Ascending aorta (tissue), 2 donors: ENCODE results near the gene SLC24A3. TPM values are rescaled to one million over a fixed set of nuclear protein-coding genes. Genes with fewer than 3 reads are reported as not detected.

Source experiments
- DNase-seq, 2 donors: peaks; one replicate each; pipeline ENCODE4 v3.0.0-alpha.2; 2019; ENCODE audit warnings: low spot score in 2 of 2
- H3K27ac ChIP-seq, 2 donors: fragments of 200-600 bp; sonication (generic); one replicate each; pipeline ENCODE4 v1.5.1; 2016 to 2017; ENCODE audit warnings: mild to moderate bottlenecking in 1 of 2
- H3K27me3 ChIP-seq: fragments of 200-600 bp; sonication (generic); one replicate; pipeline ENCODE4 v1.5.1; 2017
- H3K36me3 ChIP-seq, 2 donors: fragments of 200-600 bp; sonication (generic); one replicate each; pipeline ENCODE4 v1.5.1; 2016
- H3K4me1 ChIP-seq, 2 donors: fragments of 200-600 bp; sonication (generic); one replicate each; pipeline ENCODE4 v1.5.1; 2016 to 2017; ENCODE audit warnings: mild to moderate bottlenecking in 1 of 2
- H3K4me3 ChIP-seq, 2 donors: fragments of 200-600 bp; sonication (generic); one replicate each; pipeline ENCODE4 v1.5.1; 2016 to 2017; ENCODE audit warnings: mild to moderate bottlenecking in 1 of 2
- H3K9me3 ChIP-seq, 2 donors: fragments of 200-600 bp; sonication (generic); one replicate each; pipeline ENCODE4 v1.5.1; 2016
- CTCF ChIP-seq, 3 experiments: fragments of 200-600 bp in 2 of 3; fragments of 450-650 bp in 1 of 3; sonication (generic) in 2 of 3; IDR thresholded peaks; one replicate each; pipeline ENCODE4 v1.5.1; 2016 to 2019; ENCODE audit warnings: antibody characterized with exemption in 3 of 3, mild to moderate bottlenecking in 1 of 3, moderate library complexity in 1 of 3
- intact Hi-C: fragments of 100-400 bp; cut with DNase I; formaldehyde crosslinking; loops from one replicate; pipeline ENCODE4 v1.15.1; 2023
- total RNA-seq: library from RNA; depleted of rRNA; stranded (reverse); fragments of >200 nt; gene quantifications from one replicate; pipeline ENCODE4 v1.1.0, GENCODE V29; 2016

The SLC24A3 gene
- total RNA-seq, 1 donor from 2014 or later = 12.9 TPM

DNA sequence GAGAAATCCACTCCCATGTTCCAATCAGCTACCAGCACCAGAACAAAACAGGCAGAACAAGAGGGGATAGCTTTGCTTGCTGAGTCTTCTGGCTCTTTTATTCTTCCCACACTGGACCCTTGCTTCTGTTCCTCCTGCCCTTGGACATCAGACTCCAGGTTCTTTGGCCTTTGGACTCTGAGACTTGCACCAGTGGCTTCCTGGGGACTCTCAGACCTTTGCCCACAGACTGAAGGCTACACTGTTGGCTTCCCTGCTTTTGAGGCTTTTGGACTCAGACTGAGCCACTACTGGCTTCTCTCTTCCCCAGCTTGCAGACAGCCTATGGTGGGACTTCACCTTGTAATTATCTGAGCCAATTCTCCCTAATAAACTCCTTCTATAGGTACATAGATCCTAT, 403.2 kb downstream of the SLC24A3 start:
- H3K4me1 ChIP-seq = no peaks in the 10 kb centered on the region
- DNase-seq = no peak
- H3K27ac ChIP-seq = no peak overlapping the region
- H3K4me3 ChIP-seq = no peak overlapping the region
- intact Hi-C loops = no loop called here
- TF ChIP-seq CTCF (IDR thresholded peaks at IDR 0.05) = no peak
- no peaks in the 10 kb centered on the region for H3K9me3 ChIP-seq
- no peaks in the 10 kb centered on the region for H3K27me3 ChIP-seq
- no peaks in the 10 kb centered on the region for H3K36me3 ChIP-seq

DNA sequence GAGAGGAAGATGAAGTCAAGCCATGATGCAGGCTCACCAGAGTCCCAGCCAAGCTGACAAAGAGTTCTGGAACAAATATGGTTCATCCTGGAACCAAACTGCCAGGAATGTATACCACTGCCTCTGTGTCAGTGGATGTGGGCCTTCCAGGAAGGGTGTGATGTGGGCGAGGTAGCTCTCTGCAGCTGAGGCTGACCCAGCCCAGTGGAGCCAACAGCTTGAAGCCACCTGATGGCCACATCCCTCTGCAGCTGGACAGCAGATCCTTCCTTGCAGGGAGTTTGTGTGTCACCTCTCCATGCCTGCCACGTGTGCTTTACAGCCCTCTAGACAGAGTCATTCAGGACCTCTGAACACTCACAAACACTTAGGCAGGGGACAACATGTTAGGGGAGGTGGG, 403.6 kb downstream of the SLC24A3 start:
- Histone ChIP-seq H3K4me3 (no peak overlapping the region), H3K9me3 (no peaks in the 10 kb centered on the region), H3K27me3 (no peaks in the 10 kb centered on the region), H3K27ac (no peak overlapping the region), H3K36me3 (no peaks in the 10 kb centered on the region), H3K4me1 (no peaks in the 10 kb centered on the region)
- no peak for DNase-seq
- TF ChIP-seq CTCF (IDR thresholded peaks at IDR 0.05) = no peak
- intact Hi-C loops = no loop called here

DNA sequence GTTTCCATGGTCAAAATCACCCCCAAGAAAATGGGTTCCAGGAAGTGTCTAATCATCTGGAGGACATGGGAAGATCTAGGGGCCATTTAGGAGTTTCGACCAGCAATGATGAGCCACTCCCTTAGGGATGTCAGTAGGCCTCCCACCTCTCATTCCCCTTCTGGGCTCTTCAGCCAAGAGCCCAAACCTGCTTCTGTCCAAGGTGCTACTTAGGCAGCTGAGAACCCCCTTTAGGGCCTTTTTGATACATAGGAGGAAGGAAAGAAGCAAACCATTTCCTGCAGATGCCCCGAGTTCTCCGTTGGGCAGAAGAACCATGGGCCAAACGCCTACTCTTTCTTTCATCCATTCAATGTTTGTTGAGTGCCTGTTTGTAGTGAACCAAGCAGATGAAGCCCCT, 404.2 kb downstream of the SLC24A3 start:
- Histone ChIP-seq H3K9me3 (no peaks in the 10 kb centered on the region), H3K36me3 (no peaks in the 10 kb centered on the region), H3K27ac (no peak overlapping the region), H3K4me1 (no peaks in the 10 kb centered on the region), H3K4me3 (no peak overlapping the region), H3K27me3 (no peaks in the 10 kb centered on the region)
- no peak for DNase-seq
- no peak for TF ChIP-seq CTCF (IDR thresholded peaks at IDR 0.05)
- intact Hi-C loops = no loop called here

- DNase-seq = no peak
- H3K36me3 ChIP-seq = no peaks in the 10 kb centered on the region
- H3K27me3 ChIP-seq = no peaks in the 10 kb centered on the region
- intact Hi-C loops = no loop called here
- no peak for TF ChIP-seq CTCF (IDR thresholded peaks at IDR 0.05)
- no peaks in the 10 kb centered on the region for H3K9me3 ChIP-seq
- no peak overlapping the region for H3K27ac ChIP-seq
- no peaks in the 10 kb centered on the region for H3K4me1 ChIP-seq
- H3K4me3 ChIP-seq = no peak overlapping the region
Observed at GRCh38 chr20:19617256-19617655, 404.8 kb downstream of the SLC24A3 start.

DNA sequence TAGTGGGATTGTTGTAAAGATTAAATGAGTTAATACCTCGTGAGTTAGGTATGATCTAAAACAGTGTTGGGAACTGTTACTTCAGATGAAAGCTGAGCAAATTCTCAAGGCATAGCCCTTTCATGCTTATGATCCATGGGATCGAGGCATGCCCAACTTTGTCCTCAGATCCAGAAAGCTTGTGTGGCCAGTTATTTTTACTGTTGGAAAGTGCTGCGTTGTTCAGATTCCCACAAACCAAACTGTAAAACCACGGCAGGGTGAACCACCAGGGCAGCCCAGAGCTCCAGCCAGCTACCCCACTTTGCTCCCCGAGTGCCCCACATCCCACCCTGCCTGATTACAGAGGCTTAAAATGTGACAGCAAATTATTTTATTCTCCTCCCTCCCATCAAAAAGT, 406.3 kb downstream of the SLC24A3 start:
- no peak for TF ChIP-seq CTCF (IDR thresholded peaks at IDR 0.05)
- no peak overlapping the region for H3K27ac ChIP-seq

DNA sequence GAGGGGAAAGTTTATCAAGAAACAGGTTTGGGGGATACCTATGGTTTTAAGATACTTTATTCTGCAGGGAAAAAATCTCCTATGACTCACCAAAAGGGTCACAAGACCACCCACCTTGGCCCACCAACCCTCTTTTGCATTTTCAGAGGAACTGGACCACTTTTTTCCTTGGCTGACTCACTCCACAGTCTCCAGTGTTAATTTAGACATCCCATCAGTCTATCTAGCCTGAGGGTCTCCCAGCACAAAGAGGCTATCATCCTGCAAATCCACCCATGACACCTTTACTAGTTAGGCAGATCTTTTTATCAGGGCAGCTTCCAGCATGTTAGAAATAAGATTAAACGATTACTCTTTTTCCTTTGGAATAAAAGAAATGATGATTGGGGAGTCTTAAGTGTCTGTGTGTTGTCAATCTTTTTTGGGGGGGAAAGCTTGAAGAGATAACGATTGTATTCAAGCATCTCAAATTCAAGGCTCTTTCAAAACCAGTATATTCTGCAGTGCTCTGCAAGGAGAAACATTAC, 407.5 kb downstream of the SLC24A3 start:
- H3K36me3 ChIP-seq = no peaks in the 10 kb centered on the region
- H3K4me3 ChIP-seq = no peak overlapping the region
- H3K9me3 ChIP-seq = no peaks in the 10 kb centered on the region
- no peak for TF ChIP-seq CTCF (IDR thresholded peaks at IDR 0.05)
- H3K4me1 ChIP-seq = no peaks in the 10 kb centered on the region
- H3K27me3 ChIP-seq = no peaks in the 10 kb centered on the region
- DNase-seq = no peak
- no peak overlapping the region for H3K27ac ChIP-seq
- intact Hi-C loops = no loop called here

More for the DNA sequence above, 406.3 kb downstream of the SLC24A3 start:
- Histone ChIP-seq H3K4me3 (no peak overlapping the region), H3K4me1 (no peaks in the 10 kb centered on the region), H3K9me3 (no peaks in the 10 kb centered on the region), H3K36me3 (no peaks in the 10 kb centered on the region), H3K27me3 (no peaks in the 10 kb centered on the region)
- intact Hi-C loops = no loop called here
- no peak for DNase-seq
